B cell (primary cell): ENCODE results near the gene AGBL3. TPM values are rescaled to one million over a fixed set of nuclear protein-coding genes. Genes with fewer than 3 reads are reported as not detected.

Experiments
- ATAC-seq: fragments of 200-7000 bp; cut with Tn5 transposase; one replicate; pipeline ENCODE4 v1.10.0; 2021; ENCODE audit warnings: low read depth, mild to moderate bottlenecking, moderate number of reproducible peaks, moderate library complexity
- CTCF ChIA-PET: fragments of 350-600 bp; sonication (Branson Sonifier 250); formaldehyde crosslinking; loops from one replicate; lab custom pipeline; 2021; ENCODE audit warnings: antibody characterized with exemption, inconsistent platforms; lab: Charles Lee
- POLR2A ChIA-PET: fragments of 350-600 bp; sonication (Branson Sonifier 250); formaldehyde crosslinking; loops from one replicate; lab custom pipeline; 2021; ENCODE audit warnings: antibody characterized with exemption; lab: Charles Lee
- DNase-seq: peaks from one replicate; pipeline ENCODE4 v3.0.0; 2013
- H2AFZ ChIP-seq: 2 replicates; pipeline ENCODE4 v1.6.1; 2012; ENCODE audit warnings: mild to moderate bottlenecking, low read depth, low read length; ENCODE audit not compliant: insufficient read depth, poor library complexity, severe bottlenecking
- H3K27ac ChIP-seq, 2 donors: 1 replicate in 1 of 2; 2 replicates in 1 of 2; pipeline ENCODE4 v1.5.1; 2012 to 2013; ENCODE audit warnings: low read length in 2 of 2, mild to moderate bottlenecking in 2 of 2, moderate library complexity in 1 of 2
- H3K27me3 ChIP-seq, 4 experiments: fragments of 200-600 bp in 1 of 4; sonication (generic) in 1 of 4; replicated peaks in 1 of 4; 1 replicate in 2 of 4; 2 replicates in 2 of 4; pipeline versions ENCODE4 v1.6.1 to v1.7.0; 2013 to 2016; ENCODE audit warnings: low read length in 3 of 4, mild to moderate bottlenecking in 2 of 4, mixed read lengths in 1 of 4, moderate library complexity in 1 of 4; ENCODE audit not compliant: insufficient read depth in 4 of 4, control insufficient read depth in 3 of 4; ENCODE audit errors: control extremely low read depth in 1 of 4
- H3K36me3 ChIP-seq, 2 experiments: replicated peaks in 1 of 2; 1 replicate in 1 of 2; 2 replicates in 1 of 2; pipeline versions ENCODE4 v1.6.1 to v1.7.1; 2013; ENCODE audit warnings: low read length in 1 of 2; ENCODE audit not compliant: insufficient read depth in 2 of 2, control insufficient read depth in 1 of 2; ENCODE audit errors: control extremely low read depth in 1 of 2, extremely low read depth in 1 of 2
- H3K4me1 ChIP-seq, 2 donors: fragments of 200-600 bp in 1 of 2; sonication (generic) in 1 of 2; 1 replicate in 1 of 2; 2 replicates in 1 of 2; pipeline versions ENCODE4 v1.5.1 to v1.6.1; 2013 to 2017; ENCODE audit warnings: low read length in 2 of 2; ENCODE audit not compliant: control insufficient read depth in 2 of 2, insufficient read depth in 2 of 2
- H3K4me2 ChIP-seq: replicated peaks from 2 replicates; pipeline ENCODE3; 2012; ENCODE audit warnings: mild to moderate bottlenecking, low read depth, low read length; ENCODE audit not compliant: poor library complexity, severe bottlenecking
- H3K4me3 ChIP-seq, 5 experiments: fragments of 200-600 bp in 1 of 5; sonication (generic) in 1 of 5; 1 replicate in 3 of 5; 2 replicates in 2 of 5; pipeline versions ENCODE4 v1.5.1 to v1.7.0; 2011 to 2016; ENCODE audit warnings: low read length in 4 of 5, mild to moderate bottlenecking in 4 of 5, low read depth in 2 of 5, control low read depth in 1 of 5, moderate library complexity in 1 of 5; ENCODE audit not compliant: insufficient read depth in 1 of 5; ENCODE audit errors: control extremely low read depth in 1 of 5, extremely low read depth in 1 of 5
- H3K79me2 ChIP-seq: fragments of 200-600 bp; sonication (generic); one replicate; pipeline ENCODE4 v1.6.0; 2016; ENCODE audit warnings: low read length; ENCODE audit not compliant: control insufficient read depth, insufficient read depth
- H3K9ac ChIP-seq: fragments of 200-600 bp; sonication (generic); 2 replicates; pipeline ENCODE4 v1.6.1; 2017; ENCODE audit warnings: mild to moderate bottlenecking, low read length, moderate library complexity
- H3K9me3 ChIP-seq, 3 donors: one replicate each; pipeline versions ENCODE4 v1.6.1 to v1.7.1; 2013; ENCODE audit warnings: low read length in 2 of 3; ENCODE audit not compliant: control insufficient read depth in 2 of 3, insufficient read depth in 1 of 3; ENCODE audit errors: control extremely low read depth in 1 of 3
- H4K20me1 ChIP-seq: 2 replicates; pipeline ENCODE4 v1.6.0; 2012; ENCODE audit warnings: mild to moderate bottlenecking, low read length; ENCODE audit not compliant: insufficient read depth, control insufficient read depth, poor library complexity, severe bottlenecking
- H3K27ac Mint-ChIP-seq: one replicate; pipeline ENCODE4 v1.8.0; 2021; ENCODE audit warnings: mixed read lengths
- H3K27me3 Mint-ChIP-seq: one replicate; pipeline ENCODE4 v1.8.0; 2021; ENCODE audit warnings: mixed read lengths
- H3K4me1 Mint-ChIP-seq: one replicate; pipeline ENCODE4 v1.8.0; 2021; ENCODE audit warnings: mixed read lengths
- H3K4me3 Mint-ChIP-seq: one replicate; pipeline ENCODE4 v1.8.0; 2021; ENCODE audit warnings: mixed read lengths
- H3K9me3 Mint-ChIP-seq: one replicate; pipeline ENCODE4 v1.8.0; 2022; ENCODE audit warnings: mixed read lengths; ENCODE audit not compliant: insufficient read depth
- EZH2 ChIP-seq: IDR thresholded peaks from 2 replicates; pipeline ENCODE4 v1.6.1; 2012; ENCODE audit warnings: borderline replicate concordance, low read depth, mild to moderate bottlenecking, moderate library complexity, low read length; ENCODE audit not compliant: insufficient read depth, poor library complexity, severe bottlenecking
- WGBS: methylation state at CpG from one replicate; pipeline ENCODE4 v1.1.5; 2013; ENCODE audit warnings: missing lambda C conversion rate; ENCODE audit not compliant: insufficient coverage; 5-methylcytosine and 5-hydroxymethylcytosine counted together
- intact Hi-C: fragments of 100-400 bp; cut with micrococcal nuclease; formaldehyde crosslinking; loops from one replicate; pipeline ENCODE4 v1.10.0; 2022
- polyA plus RNA-seq: library from polyadenylated mRNA; depleted of rRNA; stranded (reverse); fragments of >200 nt; gene quantifications from 2 replicates; pipeline ENCODE4 v1.2.3, GENCODE V29; 2012
- total RNA-seq, 2 donors: library from RNA; stranded (reverse); fragments of 120-200 nt in 1 of 2; gene quantifications; 1 replicate in 1 of 2; 2 replicates in 1 of 2; pipeline versions ENCODE4 v1.2.3 to v1.2.4, GENCODE V29; 2013 to 2022
- TF ChIP-seq, protein P1 (sequence below): fragments of 200-600 bp; IDR thresholded peaks from one replicate; pipeline ENCODE4 v1.8.0; 2022; ENCODE audit warnings: antibody characterized with exemption, mild to moderate bottlenecking

Gene AGBL3
- total and polyA plus RNA-seq, 2 donors (not counting 1 experiment from before 2014, with no cell fraction given), result 0.51 to 10.9 TPM

DNA sequence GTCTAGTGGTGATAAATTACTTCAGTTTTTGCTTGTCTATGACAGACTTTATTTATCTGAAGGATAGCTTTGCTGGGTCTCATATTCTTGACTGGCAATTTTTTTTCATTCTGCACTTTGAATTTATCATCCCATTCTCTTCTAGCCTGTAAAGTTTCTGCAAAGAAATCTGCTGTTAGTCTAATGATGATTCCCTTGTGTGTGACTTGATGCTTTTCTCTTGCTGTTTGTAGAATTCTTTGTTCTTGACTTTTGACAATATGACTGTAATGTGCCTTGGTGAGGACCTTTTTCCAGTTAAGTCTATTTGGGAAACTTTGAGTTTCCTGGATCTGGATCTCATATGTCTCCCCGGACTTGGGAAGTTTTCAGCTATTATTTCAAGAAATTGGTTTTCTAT lies 102.3 kb downstream of the AGBL3 start:
- H3K4me1 Mint-ChIP-seq, result no peaks in the 10 kb centered on the region
- ChIA-PET POLR2A (no interaction called here), CTCF (no interaction called here)
- H3K27me3 Mint-ChIP-seq, result peaks cover 4% of the 10 kb centered on the region
- no peak overlapping the region for H3K27ac Mint-ChIP-seq
- Histone ChIP-seq H3K9me3 (peaks cover 3 to 12% (median 7%) of the 10 kb centered on the region in 3 donors), H4K20me1 (no peaks in the 10 kb centered on the region), H3K4me3 (no peak overlapping the region), H3K4me1 (no peaks in the 10 kb centered on the region), H3K79me2 (no peaks in the 10 kb centered on the region), H2AFZ (no peak overlapping the region), H3K4me2 (no peak overlapping the region), H3K36me3 (no peaks in the 10 kb centered on the region), H3K27ac (no peak overlapping the region), H3K9ac (no peak overlapping the region), H3K27me3 (no peaks in the 10 kb centered on the region)
- peaks cover 7% of the 10 kb centered on the region for H3K9me3 Mint-ChIP-seq
- TF ChIP-seq, protein P1, sequence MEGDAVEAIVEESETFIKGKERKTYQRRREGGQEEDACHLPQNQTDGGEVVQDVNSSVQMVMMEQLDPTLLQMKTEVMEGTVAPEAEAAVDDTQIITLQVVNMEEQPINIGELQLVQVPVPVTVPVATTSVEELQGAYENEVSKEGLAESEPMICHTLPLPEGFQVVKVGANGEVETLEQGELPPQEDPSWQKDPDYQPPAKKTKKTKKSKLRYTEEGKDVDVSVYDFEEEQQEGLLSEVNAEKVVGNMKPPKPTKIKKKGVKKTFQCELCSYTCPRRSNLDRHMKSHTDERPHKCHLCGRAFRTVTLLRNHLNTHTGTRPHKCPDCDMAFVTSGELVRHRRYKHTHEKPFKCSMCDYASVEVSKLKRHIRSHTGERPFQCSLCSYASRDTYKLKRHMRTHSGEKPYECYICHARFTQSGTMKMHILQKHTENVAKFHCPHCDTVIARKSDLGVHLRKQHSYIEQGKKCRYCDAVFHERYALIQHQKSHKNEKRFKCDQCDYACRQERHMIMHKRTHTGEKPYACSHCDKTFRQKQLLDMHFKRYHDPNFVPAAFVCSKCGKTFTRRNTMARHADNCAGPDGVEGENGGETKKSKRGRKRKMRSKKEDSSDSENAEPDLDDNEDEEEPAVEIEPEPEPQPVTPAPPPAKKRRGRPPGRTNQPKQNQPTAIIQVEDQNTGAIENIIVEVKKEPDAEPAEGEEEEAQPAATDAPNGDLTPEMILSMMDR, result no peak
- TF ChIP-seq EZH2, result no peak
- intact Hi-C loops, result no loop called here
- WGBS, result no CpG with 5 or more reads among the region's 1 CpG
- ATAC-seq, result no peak
- DNase-seq, result no peak
- no peak overlapping the region for H3K4me3 Mint-ChIP-seq

DNA sequence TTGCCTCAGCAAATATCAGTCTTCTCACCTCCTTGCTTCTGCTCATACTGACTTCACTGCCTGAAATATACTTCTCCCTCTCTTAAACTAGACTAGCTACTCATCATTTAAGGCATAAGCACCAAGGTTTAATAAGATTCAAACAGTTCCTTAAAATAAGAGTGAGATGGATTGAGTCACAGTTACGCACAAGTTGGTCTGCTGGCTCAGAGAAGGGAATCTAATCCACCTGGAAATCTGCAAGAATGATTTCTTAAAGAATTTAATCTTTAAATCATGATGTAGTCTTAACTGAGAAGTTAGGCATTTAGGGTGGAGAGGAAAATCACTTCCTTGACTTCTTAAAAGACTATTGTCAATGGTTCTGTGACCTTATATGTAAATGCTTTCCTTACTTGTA lies 105.4 kb downstream of the AGBL3 start:
- Histone ChIP-seq H2AFZ (no peak overlapping the region), H3K79me2 (no peaks in the 10 kb centered on the region), H3K9ac (no peak overlapping the region), H3K36me3 (no peaks in the 10 kb centered on the region), H3K27me3 (no peaks in the 10 kb centered on the region), H3K4me2 (no peak overlapping the region), H4K20me1 (no peaks in the 10 kb centered on the region), H3K27ac (no peak overlapping the region), H3K4me1 (peaks cover 0 to 7% of the 10 kb centered on the region in 2 donors), H3K4me3 (no peak overlapping the region), H3K9me3 (peaks cover 3 to 12% (median 7%) of the 10 kb centered on the region in 3 donors)
- Mint-ChIP-seq H3K4me3 (no peak overlapping the region), H3K9me3 (peaks cover 7% of the 10 kb centered on the region), H3K27ac (no peak overlapping the region), H3K27me3 (peaks cover 4% of the 10 kb centered on the region), H3K4me1 (peaks cover 11% of the 10 kb centered on the region)
- ChIA-PET CTCF (interaction anchor here (0.6 kb wide), 1 partner anchor 33 kb away, joined by 3 read pairs; no protein-coding TSS in a partner anchor), POLR2A (no interaction called here)
- TF ChIP-seq, protein P1, result no peak
- TF ChIP-seq EZH2, result no peak
- intact Hi-C loops, result no loop called here
- ATAC-seq (no peak), DNase-seq (no peak)
- WGBS, result no CpG with 5 or more reads among the region's 1 CpG
